ENCODE data around the gene CD101. TPM values are rescaled to one million over a fixed set of nuclear protein-coding genes. Genes with fewer than 3 reads are reported as not detected.
"Not testable (repeated sequence)": the region's sequence is repeated elsewhere in the genome, so short reads cannot be mapped to it uniquely, and the experiment has no call there.

The CD101 gene
- total RNA-seq, 1 donor: 0.09 TPM

DNA sequence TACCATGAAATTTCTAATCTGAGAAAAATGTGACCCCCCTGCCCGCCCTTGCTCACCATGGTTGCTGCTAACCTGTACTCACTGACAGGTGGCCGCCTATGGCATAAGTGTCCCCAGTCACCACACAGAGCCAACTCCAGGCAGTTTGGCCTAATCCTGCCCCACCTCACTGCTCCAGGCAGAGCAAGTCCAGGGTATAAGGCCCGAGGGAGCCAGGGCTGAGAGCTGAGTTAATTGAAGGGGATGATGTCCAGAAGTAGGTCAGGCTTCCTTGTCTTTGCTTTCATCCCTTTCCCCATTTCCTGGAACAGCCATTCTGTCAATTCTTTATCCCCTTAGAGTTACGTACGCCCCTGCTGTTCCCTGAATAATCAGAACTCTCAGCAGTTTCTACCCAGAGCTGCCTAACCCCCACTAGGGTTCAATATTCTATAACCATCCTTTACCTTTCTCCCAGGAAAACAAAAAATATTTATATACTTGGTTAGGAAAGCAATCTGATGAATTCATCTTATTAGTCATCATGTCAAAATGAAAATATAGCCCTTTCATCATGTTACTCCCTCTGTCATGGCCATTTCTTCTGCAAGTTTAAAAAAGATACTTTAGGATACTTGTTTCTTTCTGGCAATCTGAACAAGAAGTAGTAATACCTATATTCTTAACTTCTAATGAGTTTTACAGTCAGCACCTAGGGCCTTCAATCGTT lies 29.4 kb upstream of the CD101 start:
- TF ChIP-seq, protein P1, sequence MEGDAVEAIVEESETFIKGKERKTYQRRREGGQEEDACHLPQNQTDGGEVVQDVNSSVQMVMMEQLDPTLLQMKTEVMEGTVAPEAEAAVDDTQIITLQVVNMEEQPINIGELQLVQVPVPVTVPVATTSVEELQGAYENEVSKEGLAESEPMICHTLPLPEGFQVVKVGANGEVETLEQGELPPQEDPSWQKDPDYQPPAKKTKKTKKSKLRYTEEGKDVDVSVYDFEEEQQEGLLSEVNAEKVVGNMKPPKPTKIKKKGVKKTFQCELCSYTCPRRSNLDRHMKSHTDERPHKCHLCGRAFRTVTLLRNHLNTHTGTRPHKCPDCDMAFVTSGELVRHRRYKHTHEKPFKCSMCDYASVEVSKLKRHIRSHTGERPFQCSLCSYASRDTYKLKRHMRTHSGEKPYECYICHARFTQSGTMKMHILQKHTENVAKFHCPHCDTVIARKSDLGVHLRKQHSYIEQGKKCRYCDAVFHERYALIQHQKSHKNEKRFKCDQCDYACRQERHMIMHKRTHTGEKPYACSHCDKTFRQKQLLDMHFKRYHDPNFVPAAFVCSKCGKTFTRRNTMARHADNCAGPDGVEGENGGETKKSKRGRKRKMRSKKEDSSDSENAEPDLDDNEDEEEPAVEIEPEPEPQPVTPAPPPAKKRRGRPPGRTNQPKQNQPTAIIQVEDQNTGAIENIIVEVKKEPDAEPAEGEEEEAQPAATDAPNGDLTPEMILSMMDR (IDR thresholded peaks at IDR 0.05; ENCODE audit: insufficient read depth, low read length): no peak
- peak; percentile 37 for DNase-seq (ENCODE audit: low read depth)
- no peak overlapping the region for H3K4me3 ChIP-seq (ENCODE audit: low read depth, low read length)

DNA sequence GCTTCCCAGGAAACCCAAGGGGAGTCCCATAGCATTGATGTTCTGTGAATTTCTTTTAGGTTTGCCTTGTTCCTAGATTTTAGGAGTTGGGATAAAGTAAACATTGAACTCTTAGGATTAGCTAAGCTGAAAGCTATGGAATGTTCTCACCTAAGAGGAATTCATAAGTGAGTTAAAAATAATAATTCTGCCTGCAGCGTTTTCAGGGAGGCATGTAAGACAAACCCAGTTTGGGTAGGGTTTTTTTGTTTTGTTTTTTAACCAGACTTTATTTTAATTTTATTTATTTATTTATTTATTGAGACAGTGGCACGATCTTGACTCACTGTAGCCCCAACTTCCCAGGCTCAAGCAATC lies 28.9 kb upstream of the CD101 start:
- TF ChIP-seq, protein P1 (IDR thresholded peaks at IDR 0.05; ENCODE audit: insufficient read depth, low read length): no peak
- H3K4me3 ChIP-seq (ENCODE audit: low read depth, low read length): no peak overlapping the region
- no peak for DNase-seq (ENCODE audit: low read depth)

DNA sequence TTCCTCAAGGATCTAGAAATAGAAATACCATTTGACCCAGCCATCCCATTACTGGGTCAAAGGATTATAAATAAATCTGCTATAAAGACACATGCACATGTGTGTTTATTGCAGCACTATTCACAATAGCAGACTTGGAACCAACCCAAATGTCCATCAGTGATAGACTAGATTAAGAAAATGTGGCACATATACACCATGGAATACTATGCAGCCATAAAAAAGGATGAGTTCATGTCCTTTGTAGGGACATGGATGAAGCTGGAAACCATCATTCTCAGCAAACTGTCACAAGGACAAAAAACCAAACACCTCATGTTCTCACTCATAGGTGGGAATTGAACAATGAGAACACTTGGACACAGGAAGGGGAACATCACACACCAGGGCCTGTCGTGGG lies 21.3 kb upstream of the CD101 start:
- not testable (repeated sequence) for DNase-seq (ENCODE audit: low read depth); H3K4me3 ChIP-seq (ENCODE audit: low read depth, low read length)

DNA sequence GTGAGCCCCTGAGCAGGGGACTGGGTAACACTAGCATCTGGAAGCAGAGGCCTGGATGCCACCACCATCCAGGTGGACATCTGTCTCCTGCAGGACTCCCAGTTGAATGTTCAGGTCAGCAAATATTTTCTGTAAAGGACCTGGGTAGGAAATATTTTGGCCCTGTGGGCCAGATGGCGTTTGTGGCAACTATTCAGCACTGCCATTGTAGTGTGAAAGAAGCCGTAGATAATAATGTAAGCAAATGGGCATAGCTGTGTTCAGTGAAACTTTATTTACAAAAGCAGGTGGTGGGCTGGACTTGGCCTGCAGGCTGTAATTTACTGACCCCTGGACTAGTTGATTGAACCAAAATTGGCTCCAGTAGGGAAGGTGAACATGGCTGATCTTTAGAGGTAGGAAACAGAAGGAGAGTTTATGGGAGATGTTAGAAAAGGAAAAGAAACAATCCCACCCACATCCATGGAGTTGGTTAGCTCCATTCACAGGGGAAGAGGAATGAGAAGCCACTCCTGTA lies 20.0 kb upstream of the CD101 start:
- H3K4me3 ChIP-seq (ENCODE audit: low read depth, low read length): no peak overlapping the region
- TF ChIP-seq, protein P1 (IDR thresholded peaks at IDR 0.05; ENCODE audit: insufficient read depth, low read length): no peak
- DNase-seq (ENCODE audit: low read depth): no peak

DNA sequence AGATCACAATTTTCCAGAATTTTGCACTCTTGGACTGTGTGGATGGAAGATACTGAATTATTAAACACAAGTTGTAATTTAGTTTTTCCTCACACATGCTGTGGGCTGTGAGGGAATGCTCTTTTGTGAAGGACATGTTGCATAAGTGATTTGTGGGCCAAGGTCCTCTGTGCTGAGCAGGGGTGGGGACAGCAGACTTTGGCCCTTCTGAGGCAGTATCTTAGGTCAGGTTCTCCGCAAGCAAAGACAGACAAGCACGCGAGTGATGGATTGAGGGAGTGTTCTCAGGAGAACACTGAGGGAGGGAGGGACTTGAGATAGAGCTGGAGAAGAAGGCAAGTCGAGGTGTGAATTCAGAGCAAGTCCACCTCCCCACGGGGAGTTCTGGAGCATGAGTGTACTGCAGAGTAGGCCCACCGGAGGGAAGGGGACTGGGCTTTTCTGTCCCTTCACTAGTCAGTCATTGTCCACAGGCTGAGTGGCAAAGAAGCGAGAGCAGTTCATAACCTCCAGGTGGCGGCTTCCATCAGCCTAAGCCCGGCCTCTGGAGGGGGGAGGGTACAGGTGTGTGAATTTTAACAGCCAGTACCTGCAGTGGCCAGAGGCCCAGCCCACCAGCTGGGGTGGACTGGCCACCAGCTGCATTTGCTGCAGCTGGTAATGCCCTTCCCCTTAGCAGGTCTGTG lies 19.1 kb upstream of the CD101 start:
- TF ChIP-seq, protein P1 (IDR thresholded peaks at IDR 0.05; ENCODE audit: insufficient read depth, low read length): no peak
- H3K4me3 ChIP-seq (ENCODE audit: low read depth, low read length): no peak overlapping the region
- DNase-seq (ENCODE audit: low read depth): no peak

DNA sequence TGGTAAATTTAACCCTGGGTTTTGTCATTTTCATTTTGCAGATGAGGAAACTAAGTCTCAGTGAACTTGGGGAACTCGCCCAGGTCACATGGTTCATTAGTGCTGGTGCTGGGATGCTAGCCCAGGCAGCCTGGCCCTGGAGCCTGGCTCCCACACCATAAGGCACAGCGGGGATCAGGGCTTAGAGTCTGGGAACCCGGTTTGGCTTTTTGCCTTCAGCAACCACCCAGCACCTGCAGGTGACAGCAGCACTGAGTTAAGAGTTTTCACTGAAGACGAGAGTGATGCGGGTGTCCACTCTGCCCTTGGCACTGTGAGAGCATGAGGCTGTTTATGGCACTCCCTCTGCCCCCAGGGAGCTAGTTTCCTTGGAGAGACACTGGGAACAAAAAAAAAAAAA lies 18.4 kb upstream of the CD101 start:
- no peak overlapping the region for H3K4me3 ChIP-seq (ENCODE audit: low read depth, low read length)
- no peak for DNase-seq (ENCODE audit: low read depth)
- TF ChIP-seq, protein P1 (IDR thresholded peaks at IDR 0.05; ENCODE audit: insufficient read depth, low read length): no peak

DNA sequence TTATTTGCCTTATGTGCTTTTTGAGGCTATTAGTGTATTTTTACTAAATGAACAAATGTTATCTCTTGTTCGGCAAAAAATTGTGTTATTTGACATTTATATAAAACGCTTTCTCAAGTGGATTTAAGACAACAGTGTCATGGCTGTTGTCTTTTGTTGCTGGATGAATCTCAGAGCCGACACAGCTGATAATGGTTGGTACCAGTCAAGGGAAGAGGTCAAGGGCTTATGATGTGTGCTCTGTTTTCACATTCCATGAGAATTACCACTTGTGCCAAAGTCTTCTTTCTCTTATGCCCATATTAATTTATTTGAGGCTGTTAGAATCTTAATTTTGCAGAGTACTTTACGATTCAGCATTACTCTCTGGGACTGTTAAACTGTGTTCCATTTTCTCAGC lies 17.9 kb upstream of the CD101 start:
- no peak for DNase-seq (ENCODE audit: low read depth)
- H3K4me3 ChIP-seq (ENCODE audit: low read depth, low read length): no peak overlapping the region
- TF ChIP-seq, protein P1 (IDR thresholded peaks at IDR 0.05; ENCODE audit: insufficient read depth, low read length): no peak
